H1 (cell line): ENCODE measurements around the gene ACAP3. TPM values are rescaled to one million over a fixed set of nuclear protein-coding genes. Genes with fewer than 3 reads are reported as not detected.
"Not testable (repeated sequence)": the region's sequence is repeated elsewhere in the genome, so short reads cannot be mapped to it uniquely, and the experiment has no call there.

Source experiments
- CTCF ChIA-PET: fragments of 300-600 bp; sonication (Branson Sonifier 250); formaldehyde crosslinking; loops from one replicate; lab custom pipeline; 2021; ENCODE audit not compliant: partially characterized antibody; lab: Charles Lee
- POLR2A ChIA-PET: fragments of 300-600 bp; sonication (Branson Sonifier 250); formaldehyde crosslinking; loops from one replicate; lab custom pipeline; 2021; ENCODE audit warnings: inconsistent platforms; ENCODE audit not compliant: partially characterized antibody; lab: Charles Lee
- DNase-seq, 2 experiments: peaks; one replicate each; pipeline versions ENCODE4 v3.0.0 to v3.0.0-alpha.2; 2010 to 2022; ENCODE audit warnings: low spot score in 2 of 2, low read depth in 1 of 2, mixed read lengths in 1 of 2
- FAIRE-seq: peaks from 2 replicates; lab custom pipeline; 2011; peaks lifted over from hg19 to GRCh38; lab: Jason Lieb, UNC
- H2AFZ ChIP-seq: 2 replicates; pipeline ENCODE4 v1.8.1; 2012; ENCODE audit warnings: low read length, inconsistent platforms
- H2AK5ac ChIP-seq: 2 replicates; pipeline ENCODE4 v1.6.1; 2013; ENCODE audit warnings: low read depth, low read length
- H2BK120ac ChIP-seq: replicated peaks from 2 replicates; pipeline ENCODE3; 2013; ENCODE audit warnings: low read depth, low read length, inconsistent platforms
- H2BK12ac ChIP-seq: 2 replicates; pipeline ENCODE4 v1.6.1; 2013; ENCODE audit warnings: low read depth, low read length
- H2BK15ac ChIP-seq: 2 replicates; pipeline ENCODE4 v1.6.1; 2013; ENCODE audit warnings: low read length
- H2BK20ac ChIP-seq: 2 replicates; pipeline ENCODE4 v1.6.1; 2013; ENCODE audit warnings: low read length
- H2BK5ac ChIP-seq: 2 replicates; pipeline ENCODE4 v1.6.1; 2013; ENCODE audit warnings: low read depth, low read length
- H3K14ac ChIP-seq: 2 replicates; pipeline ENCODE4 v1.6.1; 2013; ENCODE audit warnings: inconsistent platforms; ENCODE audit not compliant: insufficient read length
- H3K18ac ChIP-seq: 2 replicates; pipeline ENCODE4 v1.6.1; 2013; ENCODE audit warnings: low read length; ENCODE audit errors: extremely low read depth
- H3K23ac ChIP-seq: 2 replicates; pipeline ENCODE4 v1.6.1; 2013; ENCODE audit warnings: inconsistent platforms; ENCODE audit not compliant: insufficient read length
- H3K23me2 ChIP-seq: 2 replicates; pipeline ENCODE4 v1.6.1; 2013; ENCODE audit warnings: low read depth, low read length
- H3K27ac ChIP-seq: 2 replicates; pipeline ENCODE4 v1.6.1; 2011; ENCODE audit warnings: low read depth, low read length, inconsistent platforms
- H3K27me3 ChIP-seq, 4 experiments: replicated peaks in 1 of 4; 1 replicate in 1 of 4; 2 replicates in 3 of 4; pipeline versions ENCODE4 v1.6.1 to v1.8.1; 2011 to 2013; ENCODE audit warnings: low read length in 3 of 4, mild to moderate bottlenecking in 3 of 4, inconsistent platforms in 2 of 4, mixed read lengths in 2 of 4, moderate library complexity in 1 of 4; ENCODE audit not compliant: control insufficient read depth in 3 of 4, insufficient read depth in 3 of 4; ENCODE audit errors: extremely low read depth in 1 of 4
- H3K36me3 ChIP-seq, 4 experiments: 2 replicates each; pipeline versions ENCODE4 v1.6.1 to v1.8.1; 2011 to 2013; ENCODE audit warnings: mild to moderate bottlenecking in 4 of 4, low read length in 3 of 4, moderate library complexity in 2 of 4, control low read depth in 1 of 4, inconsistent platforms in 1 of 4; ENCODE audit not compliant: insufficient read depth in 4 of 4, control insufficient read depth in 2 of 4
- H3K4ac ChIP-seq: replicated peaks from 2 replicates; pipeline ENCODE3; 2013; ENCODE audit warnings: low read length, low read depth, mixed read lengths, inconsistent platforms; ENCODE audit not compliant: insufficient read length
- H3K4me1 ChIP-seq, 4 experiments: replicated peaks in 1 of 4; 1 replicate in 1 of 4; 2 replicates in 3 of 4; pipeline versions ENCODE4 v1.6.1 to v1.8.1; 2011 to 2013; ENCODE audit warnings: low read length in 3 of 4, inconsistent platforms in 2 of 4, mixed read lengths in 1 of 4; ENCODE audit not compliant: insufficient read depth in 4 of 4, control insufficient read depth in 3 of 4
- H3K4me2 ChIP-seq, 2 experiments: 2 replicates each; pipeline versions ENCODE4 v1.6.1 to v1.8.1; 2011 to 2013; ENCODE audit warnings: low read depth in 2 of 2, low read length in 2 of 2, control low read depth in 1 of 2, inconsistent platforms in 1 of 2, mild to moderate bottlenecking in 1 of 2; ENCODE audit not compliant: insufficient read depth in 1 of 2
- H3K4me3 ChIP-seq, 4 experiments: fragments of 200-600, 300-600 bp in 1 of 4; sonication (generic), shearing (Covaris generic), sonication (Bioruptor Twin) in 1 of 4; 2 replicates each; pipeline versions ENCODE4 v1.5.1 to v1.8.1; 2011 to 2016; ENCODE audit warnings: low read length in 4 of 4, low read depth in 3 of 4, control low read depth in 2 of 4, inconsistent platforms in 2 of 4, mild to moderate bottlenecking in 2 of 4, mixed read lengths in 1 of 4, moderate library complexity in 1 of 4; ENCODE audit not compliant: insufficient read depth in 2 of 4; ENCODE audit errors: extremely low read depth in 1 of 4
- H3K56ac ChIP-seq: replicated peaks from 2 replicates; pipeline ENCODE3; 2013; ENCODE audit warnings: low read depth, mild to moderate bottlenecking, mixed read lengths, low read length, inconsistent platforms; ENCODE audit not compliant: insufficient read length
- H3K79me1 ChIP-seq: 2 replicates; pipeline ENCODE4 v1.6.1; 2013; ENCODE audit warnings: low read depth, low read length, control low read depth
- H3K79me2 ChIP-seq, 2 experiments: 2 replicates each; pipeline versions ENCODE4 v1.6.1 to v1.8.1; 2012 to 2013; ENCODE audit warnings: low read length in 2 of 2, mild to moderate bottlenecking in 2 of 2, inconsistent platforms in 1 of 2; ENCODE audit not compliant: insufficient read depth in 2 of 2, control insufficient read depth in 1 of 2
- H3K9ac ChIP-seq, 4 experiments: replicated peaks in 1 of 4; 1 replicate in 1 of 4; 2 replicates in 3 of 4; pipeline versions ENCODE4 v1.6.1 to v1.8.1; 2011 to 2013; ENCODE audit warnings: low read depth in 3 of 4, low read length in 3 of 4, control low read depth in 2 of 4, mild to moderate bottlenecking in 2 of 4, moderate library complexity in 2 of 4, inconsistent platforms in 1 of 4; ENCODE audit errors: extremely low read depth in 1 of 4
- H3K9me3 ChIP-seq, 2 experiments: 2 replicates each; pipeline versions ENCODE4 v1.6.1 to v1.8.1; 2012 to 2013; ENCODE audit warnings: mild to moderate bottlenecking in 2 of 2, moderate library complexity in 2 of 2, control low read depth in 1 of 2, inconsistent platforms in 1 of 2, low read depth in 1 of 2, low read length in 1 of 2, mixed read lengths in 1 of 2; ENCODE audit not compliant: insufficient read depth in 2 of 2
- H4K20me1 ChIP-seq, 2 experiments: replicated peaks in 1 of 2; 2 replicates each; pipeline versions ENCODE3 to v1.8.1; 2011 to 2013; ENCODE audit warnings: inconsistent platforms in 2 of 2, low read length in 2 of 2, mild to moderate bottlenecking in 1 of 2; ENCODE audit not compliant: insufficient read depth in 2 of 2, control insufficient read depth in 1 of 2
- H4K5ac ChIP-seq: 2 replicates; pipeline ENCODE4 v1.6.1; 2013; ENCODE audit warnings: low read length, low read depth, mixed read lengths, inconsistent platforms; ENCODE audit not compliant: insufficient read length
- H4K8ac ChIP-seq: 2 replicates; pipeline ENCODE4 v1.8.0; 2013; ENCODE audit warnings: mild to moderate bottlenecking, moderate library complexity, low read length, inconsistent platforms; ENCODE audit not compliant: insufficient read depth; ENCODE audit errors: extremely low read depth
- H4K91ac ChIP-seq: replicated peaks from 2 replicates; pipeline ENCODE3; 2013; ENCODE audit warnings: low read length, mixed read lengths, inconsistent platforms; ENCODE audit not compliant: insufficient read length
- WGBS, 2 experiments: shearing (Covaris generic) in 1 of 2; methylation state at CpG; one replicate each; pipeline versions ENCODE4 v1.1.6 to v1.1.7; 2013 to 2015; ENCODE audit warnings: low lambda C conversion rate in 2 of 2, mixed read lengths in 2 of 2, inconsistent platforms in 1 of 2, low coverage in 1 of 2, missing lambda C conversion rate in 1 of 2; ENCODE audit not compliant: insufficient replicate concordance in 2 of 2, insufficient coverage in 1 of 2, insufficient read length in 1 of 2; ENCODE audit errors: extremely low coverage in 1 of 2, missing lambda C conversion rate in 1 of 2; 5-methylcytosine and 5-hydroxymethylcytosine counted together
- polyA plus RNA-seq, 7 experiments: library from polyadenylated mRNA; depleted of rRNA in 3 of 7; stranded (reverse) in 5 of 7; unstranded in 2 of 7; fragments of >200 nt in 5 of 7; fragments of 200-250 nt in 2 of 7; gene quantifications; 1 replicate in 5 of 7; 2 replicates in 1 of 7; 4 replicates in 1 of 7; pipeline versions ENCODE4 v1.2.1 to v1.2.3, GENCODE V29; 2011 to 2013; ENCODE audit warnings: missing spikeins in 2 of 7, mixed read lengths in 2 of 7
- total RNA-seq: library from RNA; stranded (reverse); fragmentation: NEBNext Ultra II Directional; extraction: Animal tissue kit (Norgen Biotek cat#: 25700); gene quantifications from 2 replicates; pipeline ENCODE4 v1.2.1, GENCODE V29; 2021

The ACAP3 gene
- total and polyA plus RNA-seq, 2 of the 8 experiments (the other 6 are each of a cell fraction or from before 2014, with no cell fraction given): 14.8 to 28.3 TPM

- H3K4ac ChIP-seq, H3K23me2 ChIP-seq, FAIRE-seq, H3K79me1 ChIP-seq, H4K5ac ChIP-seq, H3K23ac ChIP-seq, H2BK5ac ChIP-seq, H3K79me2 ChIP-seq, H3K9ac ChIP-seq, H2BK120ac ChIP-seq, H3K14ac ChIP-seq, H3K27ac ChIP-seq, H2AFZ ChIP-seq, H3K4me3 ChIP-seq, H4K20me1 ChIP-seq, DNase-seq, H3K4me2 ChIP-seq, H3K56ac ChIP-seq, H4K8ac ChIP-seq, H3K36me3 ChIP-seq, H2BK20ac ChIP-seq, H2BK12ac ChIP-seq, H3K18ac ChIP-seq, H2AK5ac ChIP-seq, H4K91ac ChIP-seq, H2BK15ac ChIP-seq, H3K4me1 ChIP-seq, H3K9me3 ChIP-seq: not testable (repeated sequence)
- 88% methylated on average over 12 of the region's 21 CpGs; no CpG with 5 or more reads in 1 of the 2 experiments for WGBS, 2 experiments
- CTCF ChIA-PET: interaction anchor here (1.0 to 1.9 kb wide), 3 partner anchors 8 to 126 kb away, joined by 3 to 6 read pairs (median 4); no protein-coding TSS in a partner anchor
- peaks cover 2 to 19% (median 11%) of the 10 kb centered on the region in 4 experiments; a peak in 6 of 7 replicates for H3K27me3 ChIP-seq
- POLR2A ChIA-PET: interaction anchor here (1.4 to 2.0 kb wide), 2 partner anchors 10 to 12 kb away, joined by 4 to 5 read pairs; no protein-coding TSS in a partner anchor
These were observed 59.5 kb downstream of the ACAP3 start for GRCh38 chr1:1248009-1248913.
